Neural progenitor cell (in vitro differentiated cells): ENCODE measurements around the gene MPHOSPH8. TPM values are rescaled to one million over a fixed set of nuclear protein-coding genes. Genes with fewer than 3 reads are reported as not detected.

Source experiments
- DNase-seq: peaks from one replicate; pipeline ENCODE4 v3.0.0-alpha.2; 2016; ENCODE audit warnings: low spot score
- H2AFZ ChIP-seq: fragments of 200-600 bp; sonication (generic); replicated peaks from 2 replicates; pipeline ENCODE4 v1.6.1; 2016; ENCODE audit warnings: antibody characterized with exemption
- H3F3A ChIP-seq: fragments of 200-600 bp; sonication (generic); 2 replicates; pipeline ENCODE4 v1.6.1; 2016; ENCODE audit warnings: antibody characterized with exemption, low read depth
- H3K27ac ChIP-seq: fragments of 200-600 bp; sonication (generic); 2 replicates; pipeline ENCODE4 v1.5.1; 2016; ENCODE audit warnings: mild to moderate bottlenecking
- H3K27me3 ChIP-seq: fragments of 200-600 bp; sonication (generic); 2 replicates; pipeline ENCODE4 v1.6.1; 2016; ENCODE audit warnings: mild to moderate bottlenecking, moderate library complexity
- H3K36me3 ChIP-seq: fragments of 200-600 bp; sonication (generic); 2 replicates; pipeline ENCODE4 v1.5.1; 2016
- H3K4me1 ChIP-seq: fragments of 200-600 bp; sonication (generic); 2 replicates; pipeline ENCODE4 v1.6.1; 2016; ENCODE audit warnings: mixed run types
- H3K4me2 ChIP-seq: fragments of 200-600 bp; sonication (generic); 2 replicates; pipeline ENCODE4 v1.6.1; 2016
- H3K4me3 ChIP-seq: fragments of 200-600 bp; sonication (generic); 2 replicates; pipeline ENCODE4 v1.5.1; 2016
- H3K79me2 ChIP-seq: fragments of 200-600 bp; sonication (generic); 2 replicates; pipeline ENCODE4 v1.6.1; 2016; ENCODE audit warnings: low read depth
- H3K9ac ChIP-seq: fragments of 200-600 bp; sonication (generic); 2 replicates; pipeline ENCODE4 v1.6.1; 2016
- H3K9me3 ChIP-seq: fragments of 200-600 bp; sonication (generic); 2 replicates; pipeline ENCODE4 v1.5.1; 2016; ENCODE audit warnings: low read depth
- H4K20me1 ChIP-seq: fragments of 200-600 bp; sonication (generic); 2 replicates; pipeline ENCODE4 v1.6.1; 2016; ENCODE audit warnings: low read depth
- H3K27ac Mint-ChIP-seq: 3 replicates; pipeline ENCODE4 v1.8.0; 2021; ENCODE audit warnings: mixed read lengths
- H3K27me3 Mint-ChIP-seq: 2 replicates; pipeline ENCODE4 v1.8.0; 2022; ENCODE audit warnings: low read depth, mild to moderate bottlenecking, inconsistent platforms, moderate library complexity, mixed read lengths; ENCODE audit not compliant: insufficient read depth
- H3K36me3 Mint-ChIP-seq: 3 replicates; pipeline ENCODE4 v1.8.0; 2021; ENCODE audit warnings: mixed read lengths
- H3K4me1 Mint-ChIP-seq: 3 replicates; pipeline ENCODE4 v1.8.0; 2021; ENCODE audit warnings: mixed read lengths
- H3K4me3 Mint-ChIP-seq: 3 replicates; pipeline ENCODE4 v1.8.0; 2021; ENCODE audit warnings: mild to moderate bottlenecking, moderate library complexity, mixed read lengths
- H3K9me3 Mint-ChIP-seq: 3 replicates; pipeline ENCODE4 v1.8.0; 2020; ENCODE audit warnings: mixed read lengths
- CTCF ChIP-seq: fragments of 200-600 bp; sonication (generic); IDR thresholded peaks from 2 replicates; pipeline ENCODE4 v1.5.1; 2017; ENCODE audit warnings: antibody characterized with exemption, mild to moderate bottlenecking
- EZH2 ChIP-seq: fragments of 200-600 bp; sonication (generic); IDR thresholded peaks from 2 replicates; pipeline ENCODE4 v1.6.1; 2017; ENCODE audit warnings: antibody characterized with exemption, mild to moderate bottlenecking, moderate library complexity
- EZH2phosphoT487 ChIP-seq: fragments of 200-600 bp; sonication (generic); IDR thresholded peaks from 2 replicates; pipeline ENCODE4 v1.6.1; 2017; ENCODE audit warnings: antibody characterized with exemption
- total RNA-seq: library from RNA; depleted of rRNA; stranded (reverse); fragments of >200 nt; gene quantifications from 2 replicates; pipeline ENCODE4 v1.2.3, GENCODE V29; 2015; ENCODE audit warnings: low replicate concordance

The MPHOSPH8 gene
- total RNA-seq, 1 donor from 2014 or later, result 6.4 TPM

GRCh38 chr13:19605161-19605955, 28.1 kb upstream of the MPHOSPH8 start:
- Histone ChIP-seq H3K27ac (no peak overlapping the region), H3K9ac (no peak overlapping the region), H3F3A (no peaks in the 10 kb centered on the region), H3K27me3 (peaks cover 35% of the 10 kb centered on the region), H3K36me3 (no peaks in the 10 kb centered on the region), H3K9me3 (no peaks in the 10 kb centered on the region), H3K4me1 (peaks cover 3% of the 10 kb centered on the region), H3K4me2 (no peak overlapping the region), H2AFZ (no peak overlapping the region), H4K20me1 (no peaks in the 10 kb centered on the region), H3K4me3 (no peak overlapping the region), H3K79me2 (no peaks in the 10 kb centered on the region)
- Mint-ChIP-seq H3K27me3 (peaks cover 3% of the 10 kb centered on the region), H3K4me3 (no peak overlapping the region), H3K4me1 (peaks cover 7% of the 10 kb centered on the region), H3K9me3 (peaks cover 11% of the 10 kb centered on the region), H3K27ac (no peak overlapping the region), H3K36me3 (peaks cover 9% of the 10 kb centered on the region)
- no peak for DNase-seq
- no peak for TF ChIP-seq CTCF
- no peak for TF ChIP-seq EZH2
- no peak for TF ChIP-seq EZH2phosphoT487

- Mint-ChIP-seq H3K4me1 (peaks cover 7% of the 10 kb centered on the region), H3K27me3 (peaks cover 3% of the 10 kb centered on the region), H3K9me3 (peaks cover 16% of the 10 kb centered on the region), H3K4me3 (no peak overlapping the region), H3K27ac (no peak overlapping the region), H3K36me3 (peaks cover 9% of the 10 kb centered on the region)
- Histone ChIP-seq H3K9me3 (no peaks in the 10 kb centered on the region), H3K4me3 (no peak overlapping the region), H3K79me2 (no peaks in the 10 kb centered on the region), H3K4me2 (no peak overlapping the region), H3K36me3 (no peaks in the 10 kb centered on the region), H3F3A (no peaks in the 10 kb centered on the region), H3K27ac (no peak overlapping the region), H4K20me1 (no peaks in the 10 kb centered on the region), H3K9ac (no peak overlapping the region), H3K4me1 (peaks cover 3% of the 10 kb centered on the region), H3K27me3 (peaks cover 31% of the 10 kb centered on the region), H2AFZ (no peak overlapping the region)
- no peak for TF ChIP-seq CTCF
- no peak for TF ChIP-seq EZH2phosphoT487
- no peak for TF ChIP-seq EZH2
- no peak for DNase-seq
These were observed 27.3 kb upstream of the MPHOSPH8 start for GRCh38 chr13:19606152-19606551.

GRCh38 chr13:19606737-19607136, 26.7 kb upstream of the MPHOSPH8 start:
- Histone ChIP-seq H3K79me2 (no peaks in the 10 kb centered on the region), H3K9ac (no peak overlapping the region), H3K27me3 (peaks cover 25% of the 10 kb centered on the region), H4K20me1 (no peaks in the 10 kb centered on the region), H3K36me3 (no peaks in the 10 kb centered on the region), H3K27ac (no peak overlapping the region), H3K4me2 (no peak overlapping the region), H3F3A (no peaks in the 10 kb centered on the region), H2AFZ (no peak overlapping the region), H3K4me3 (no peak overlapping the region), H3K4me1 (no peaks in the 10 kb centered on the region), H3K9me3 (no peaks in the 10 kb centered on the region)
- Mint-ChIP-seq H3K4me1 (peaks cover 7% of the 10 kb centered on the region), H3K4me3 (no peak overlapping the region), H3K27me3 (peaks cover 3% of the 10 kb centered on the region), H3K9me3 (peaks cover 16% of the 10 kb centered on the region), H3K36me3 (peaks cover 9% of the 10 kb centered on the region), H3K27ac (no peak overlapping the region)
- TF ChIP-seq EZH2phosphoT487, result no peak
- DNase-seq, result no peak

GRCh38 chr13:19607523-19608078, 25.9 kb upstream of the MPHOSPH8 start:
- Mint-ChIP-seq H3K4me3 (no peak overlapping the region), H3K27me3 (peaks cover 3% of the 10 kb centered on the region), H3K27ac (no peak overlapping the region), H3K4me1 (peaks cover 6% of the 10 kb centered on the region), H3K9me3 (peaks cover 16% of the 10 kb centered on the region), H3K36me3 (peaks cover 9% of the 10 kb centered on the region)
- no peak overlapping the region for H3K4me3 ChIP-seq
- no peak overlapping the region for H3K4me2 ChIP-seq
- peaks cover 16% of the 10 kb centered on the region for H3K27me3 ChIP-seq
- H3K9me3 ChIP-seq, result no peaks in the 10 kb centered on the region
- no peak overlapping the region for H2AFZ ChIP-seq
- no peak for DNase-seq
- no peaks in the 10 kb centered on the region for H3K4me1 ChIP-seq
- no peaks in the 10 kb centered on the region for H3K36me3 ChIP-seq
- no peaks in the 10 kb centered on the region for H4K20me1 ChIP-seq
- H3K9ac ChIP-seq, result no peak overlapping the region
- TF ChIP-seq EZH2phosphoT487 (no peak), EZH2 (no peak), CTCF (no peak)
- H3K27ac ChIP-seq, result no peak overlapping the region
- no peaks in the 10 kb centered on the region for H3K79me2 ChIP-seq
- no peaks in the 10 kb centered on the region for H3F3A ChIP-seq
